Upper lobe of left lung (tissue), 6 donors: ENCODE measurements around the gene ZFHX3. TPM values are rescaled to one million over a fixed set of nuclear protein-coding genes. Genes with fewer than 3 reads are reported as not detected.

ENCODE experiments used
- ATAC-seq, 2 donors: fragments of 200-7000 bp; cut with Tn5 transposase; one replicate each; pipeline ENCODE4 v1.9.1; 2022; ENCODE audit warnings: mild to moderate bottlenecking in 2 of 2, moderate library complexity in 2 of 2; ENCODE audit not compliant: low FRiP score in 2 of 2
- DNase-seq, 2 donors: peaks; one replicate each; pipeline ENCODE4 v3.0.0-alpha.2; 2019 to 2020
- H3K27ac ChIP-seq, 4 donors: fragments of 200-600 bp; sonication (generic); one replicate each; pipeline ENCODE4 v1.5.1; 2016 to 2019
- H3K27me3 ChIP-seq, 4 donors: fragments of 200-600 bp; sonication (generic); one replicate each; pipeline ENCODE4 v1.5.1; 2017 to 2019
- H3K36me3 ChIP-seq, 4 donors: fragments of 200-600 bp; sonication (generic); one replicate each; pipeline ENCODE4 v1.5.1; 2016 to 2019
- H3K4me1 ChIP-seq, 4 donors: fragments of 200-600 bp; sonication (generic); one replicate each; pipeline ENCODE4 v1.5.1; 2018 to 2019
- H3K4me3 ChIP-seq, 4 donors: fragments of 200-600 bp; sonication (generic); one replicate each; pipeline ENCODE4 v1.5.1; 2017 to 2019; ENCODE audit warnings: mild to moderate bottlenecking in 2 of 4, moderate library complexity in 1 of 4
- H3K9me3 ChIP-seq, 4 donors: fragments of 200-600 bp; sonication (generic); one replicate each; pipeline ENCODE4 v1.5.1; 2018 to 2019
- CTCF ChIP-seq, 6 experiments: fragments of 450-650 bp in 4 of 6; fragments of 200-600 bp in 2 of 6; sonication (generic) in 2 of 6; IDR thresholded peaks; one replicate each; pipeline ENCODE4 v1.5.1; 2016 to 2019; ENCODE audit warnings: antibody characterized with exemption in 6 of 6
- EP300 ChIP-seq, 4 donors: sonication (generic); formaldehyde crosslinking; IDR thresholded peaks; one replicate each; pipeline ENCODE4 v1.5.1; 2017; ENCODE audit warnings: antibody characterized with exemption in 4 of 4, control low read depth in 2 of 4
- POLR2A ChIP-seq, 4 donors: fragments of 450-650 bp; IDR thresholded peaks; one replicate each; pipeline ENCODE4 v1.5.1; 2016 to 2017; ENCODE audit warnings: antibody characterized with exemption in 4 of 4, mild to moderate bottlenecking in 2 of 4
- POLR2AphosphoS5 ChIP-seq, 2 donors: sonication (generic); formaldehyde crosslinking; IDR thresholded peaks; one replicate each; pipeline ENCODE4 v1.5.1; 2017; ENCODE audit warnings: antibody characterized with exemption in 2 of 2
- WGBS, 2 donors: methylation state at CpG; one replicate each; pipeline ENCODE4 v1.1.5; 2017 to 2018; 5-methylcytosine and 5-hydroxymethylcytosine counted together
- total RNA-seq, 6 donors: library from RNA; depleted of rRNA in 4 of 6; stranded (reverse); fragments of >200 nt in 4 of 6; gene quantifications; one replicate each; pipeline versions ENCODE4 v1.1.0 to v1.2.1, GENCODE V29; 2016 to 2021
- donor health status: DM: no; HTN: no; CAD: no; lungs with moderate emphysema.
- donor health status: DM: no; HTN: yes; CAD: no; lungs with severe emphysema.

The ZFHX3 gene
- total RNA-seq, 6 donors from 2014 or later: 22.4 to 40.3 (median 27.0) TPM

- no peaks in the 10 kb centered on the region for H3K9me3 ChIP-seq
- H3K4me1 ChIP-seq: peaks cover 65 to 75% (median 71%) of the 10 kb centered on the region in 4 donors
Observed at GRCh38 chr16:73068541-73069401, 20.8 kb upstream of the ZFHX3 start.

GRCh38 chr16:73067671-73068540, 20.0 kb upstream of the ZFHX3 start:
- TF ChIP-seq EP300 (IDR thresholded peaks at IDR 0.05) (no peak), POLR2AphosphoS5 (IDR thresholded peaks at IDR 0.05) (no peak), CTCF (IDR thresholded peaks at IDR 0.05) (no peak), POLR2A (IDR thresholded peaks at IDR 0.05) (no peak)
- Histone ChIP-seq H3K9me3 (no peaks in the 10 kb centered on the region), H3K27me3 (peaks cover 0 to 27% (median 15%) of the 10 kb centered on the region in 4 donors), H3K4me1 (peaks cover 65 to 78% (median 72%) of the 10 kb centered on the region in 4 donors), H3K27ac (peak overlapping the region; percentile 70 to 89 (median 86)), H3K36me3 (no peaks in the 10 kb centered on the region), H3K4me3 (no peak overlapping the region)
- DNase-seq (no peak), ATAC-seq (no peak)
- WGBS, 2 donors: 76 to 83% methylated on average over 5 of the region's 5 CpGs

More at GRCh38 chr16:73068541-73069401, 20.8 kb upstream of the ZFHX3 start:
- no peaks in the 10 kb centered on the region for H3K36me3 ChIP-seq
- peak; percentile 66 to 77 for TF ChIP-seq POLR2AphosphoS5 (IDR thresholded peaks at IDR 0.05)
- no peak for TF ChIP-seq CTCF (IDR thresholded peaks at IDR 0.05)
- peak in 3 of 4 donors; percentile 16 to 71 (median 21) for TF ChIP-seq POLR2A (IDR thresholded peaks at IDR 0.05)
- TF ChIP-seq EP300 (IDR thresholded peaks at IDR 0.05): peak in 1 of 4 donors; percentile 51
- DNase-seq (peak; percentile 27 to 93), ATAC-seq (peak; percentile 88)
- H3K27me3 ChIP-seq: peaks cover 0 to 20% (median 11%) of the 10 kb centered on the region in 4 donors
- 36 to 43% methylated on average over 7 to 12 of the region's 12 CpGs for WGBS, 2 donors
- H3K27ac ChIP-seq: peak overlapping the region; percentile 70 to 89 (median 86)
- no peak overlapping the region for H3K4me3 ChIP-seq

GRCh38 chr16:73066927-73067670, 19.2 kb upstream of the ZFHX3 start:
- WGBS, 2 donors: 33 to 35% methylated on average over 20 to 23 of the region's 24 CpGs
- peak in 1 of 2 donors; percentile 50 for DNase-seq
- Histone ChIP-seq H3K27me3 (peaks cover 0 to 35% (median 19%) of the 10 kb centered on the region in 4 donors), H3K27ac (peak overlapping the region; percentile 77 to 89 (median 86)), H3K4me3 (peak overlapping the region in 3 of 4 donors; percentile 5 to 33 (median 11)), H3K9me3 (no peaks in the 10 kb centered on the region), H3K36me3 (no peaks in the 10 kb centered on the region), H3K4me1 (peaks cover 65 to 78% (median 73%) of the 10 kb centered on the region in 4 donors)
- TF ChIP-seq CTCF (IDR thresholded peaks at IDR 0.05) (no peak), POLR2A (IDR thresholded peaks at IDR 0.05) (no peak), POLR2AphosphoS5 (IDR thresholded peaks at IDR 0.05) (no peak), EP300 (IDR thresholded peaks at IDR 0.05) (no peak)
- no peak for ATAC-seq

GRCh38 chr16:73066331-73066926, 18.5 kb upstream of the ZFHX3 start:
- no peak for ATAC-seq
- peak overlapping the region in 3 of 4 donors; percentile 5 to 33 (median 21) for H3K4me3 ChIP-seq
- H3K9me3 ChIP-seq: no peaks in the 10 kb centered on the region
- DNase-seq: peak in 1 of 2 donors; percentile 77
- H3K4me1 ChIP-seq: peaks cover 63 to 75% (median 69%) of the 10 kb centered on the region in 4 donors
- 11 to 27% methylated on average over 28 to 35 of the region's 49 CpGs for WGBS, 2 donors
- H3K27ac ChIP-seq: peak overlapping the region; percentile 64 to 89 (median 82)
- no peaks in the 10 kb centered on the region for H3K36me3 ChIP-seq
- TF ChIP-seq CTCF (IDR thresholded peaks at IDR 0.05): no peak
- TF ChIP-seq EP300 (IDR thresholded peaks at IDR 0.05): no peak
- no peak for TF ChIP-seq POLR2AphosphoS5 (IDR thresholded peaks at IDR 0.05)
- no peak for TF ChIP-seq POLR2A (IDR thresholded peaks at IDR 0.05)
- peaks cover 0 to 35% (median 19%) of the 10 kb centered on the region in 4 donors for H3K27me3 ChIP-seq
